HG03159 (cell line): ENCODE data around the gene IGFBP4.
"Not testable (repeated sequence)": the region's sequence is repeated elsewhere in the genome, so short reads cannot be mapped to it uniquely, and the experiment has no call there.

Experiments
- ATAC-seq: cut with Tn5 transposase; IDR thresholded peaks from one replicate; pipeline ENCODE4 v1.9.1; 2021; ENCODE audit warnings: mild to moderate bottlenecking, moderate library complexity; ENCODE audit not compliant: unreplicated experiment

IGFBP4 gene

DNA sequence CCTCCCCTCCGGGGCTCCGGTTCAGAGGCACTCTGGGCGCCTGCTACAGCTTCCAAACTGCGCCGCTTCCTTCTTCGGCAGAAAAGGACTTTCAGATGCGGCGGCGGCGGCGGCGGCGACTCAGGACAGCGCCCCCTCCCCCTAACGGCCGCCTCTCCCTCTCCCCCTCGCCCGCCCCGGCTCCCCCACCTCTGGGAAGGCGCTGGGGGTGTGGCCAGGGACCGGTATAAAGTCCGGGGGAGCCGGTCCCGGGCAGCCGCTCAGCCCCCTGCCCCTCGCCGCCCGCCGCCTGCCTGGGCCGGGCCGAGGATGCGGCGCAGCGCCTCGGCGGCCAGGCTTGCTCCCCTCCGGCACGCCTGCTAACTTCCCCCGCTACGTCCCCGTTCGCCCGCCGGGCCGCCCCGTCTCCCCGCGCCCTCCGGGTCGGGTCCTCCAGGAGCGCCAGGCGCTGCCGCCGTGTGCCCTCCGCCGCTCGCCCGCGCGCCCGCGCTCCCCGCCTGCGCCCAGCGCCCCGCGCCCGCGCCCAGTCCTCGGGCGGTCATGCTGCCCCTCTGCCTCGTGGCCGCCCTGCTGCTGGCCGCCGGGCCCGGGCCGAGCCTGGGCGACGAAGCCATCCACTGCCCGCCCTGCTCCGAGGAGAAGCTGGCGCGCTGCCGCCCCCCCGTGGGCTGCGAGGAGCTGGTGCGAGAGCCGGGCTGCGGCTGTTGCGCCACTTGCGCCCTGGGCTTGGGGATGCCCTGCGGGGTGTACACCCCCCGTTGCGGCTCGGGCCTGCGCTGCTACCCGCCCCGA is at the start of gene IGFBP4:
TSS of gene IGFBP4 (plus strand) at position 255 of the 792 bp plus-strand sequence. CDS start at position 541, 286 bp downstream.
- ATAC-seq, result no peak

DNA sequence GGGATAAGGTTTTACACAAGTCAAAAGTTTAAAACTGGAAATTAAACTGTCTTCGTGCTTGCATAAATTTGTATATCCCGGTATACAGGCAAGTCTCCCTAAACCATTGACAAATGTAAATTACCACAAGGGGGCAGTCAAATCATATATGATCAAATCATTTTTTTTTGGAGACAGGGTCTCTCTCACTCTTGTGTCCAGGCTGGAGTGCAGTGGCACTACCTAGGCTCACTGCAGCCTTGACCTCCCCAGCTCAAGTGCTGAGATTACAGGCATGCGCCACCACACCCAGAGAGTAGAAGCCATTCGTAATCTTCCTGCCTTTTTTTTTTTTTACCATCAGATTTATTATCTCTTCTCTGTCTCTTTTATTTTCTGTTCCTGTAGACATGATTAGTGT is 44.1 kb upstream of the IGFBP4 start:
- no peak for ATAC-seq

DNA sequence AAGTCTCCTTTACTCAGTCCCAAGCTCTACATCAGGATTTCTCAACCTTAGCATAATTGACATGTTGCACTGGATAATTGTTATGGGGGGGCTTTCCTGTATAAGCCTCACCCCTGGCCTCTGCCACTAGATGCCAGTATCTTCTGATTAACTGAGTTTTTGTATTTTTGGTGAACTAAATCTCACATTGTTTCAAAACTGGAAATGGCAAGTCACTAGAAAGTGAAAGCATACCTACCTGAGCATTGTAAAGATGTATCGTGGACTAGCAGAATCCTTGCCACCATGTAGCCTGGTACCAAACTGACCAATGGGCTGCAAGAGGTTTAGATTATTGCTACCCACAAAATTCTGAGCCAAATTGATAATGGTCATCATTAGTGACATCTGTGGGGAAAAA is 40.6 kb upstream of the IGFBP4 start:
- ATAC-seq, result no peak

DNA sequence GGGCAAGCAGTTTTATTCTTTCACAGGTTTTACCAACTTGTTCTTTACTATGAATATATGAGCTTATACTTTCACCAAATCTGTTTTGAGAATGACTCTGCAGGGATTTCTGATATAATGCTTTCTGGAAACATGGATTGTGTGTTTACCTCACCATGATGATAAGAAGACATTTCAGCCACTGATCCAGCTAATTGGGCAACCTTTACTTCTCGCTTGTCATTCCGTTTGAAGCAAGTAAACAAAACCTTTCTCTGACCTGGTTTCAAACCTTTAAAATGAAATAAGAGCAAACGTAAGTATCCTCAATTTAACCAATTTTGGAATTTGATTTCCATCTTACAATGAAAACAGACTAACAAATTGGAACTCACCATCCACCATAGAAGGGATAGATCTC is 39.2 kb upstream of the IGFBP4 start:
- no peak for ATAC-seq

DNA sequence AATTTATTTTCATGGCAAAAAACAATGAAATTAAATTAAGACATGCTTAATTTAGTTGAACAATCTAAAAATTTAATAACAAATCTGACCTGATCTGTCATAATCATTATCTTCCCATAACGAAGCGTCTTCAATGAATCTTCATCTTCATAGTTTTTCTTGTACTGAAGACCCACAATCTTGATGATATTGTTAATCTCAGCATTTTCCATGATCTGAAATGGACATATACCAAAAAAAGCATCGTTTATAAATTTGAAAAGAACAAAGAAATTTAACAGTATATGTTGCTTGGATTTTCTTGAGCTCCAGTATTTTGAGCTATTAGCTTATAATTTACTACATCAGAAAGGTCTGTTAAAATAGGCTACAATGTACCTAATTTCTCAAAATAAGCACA is 35.8 kb upstream of the IGFBP4 start:
- no peak for ATAC-seq

DNA sequence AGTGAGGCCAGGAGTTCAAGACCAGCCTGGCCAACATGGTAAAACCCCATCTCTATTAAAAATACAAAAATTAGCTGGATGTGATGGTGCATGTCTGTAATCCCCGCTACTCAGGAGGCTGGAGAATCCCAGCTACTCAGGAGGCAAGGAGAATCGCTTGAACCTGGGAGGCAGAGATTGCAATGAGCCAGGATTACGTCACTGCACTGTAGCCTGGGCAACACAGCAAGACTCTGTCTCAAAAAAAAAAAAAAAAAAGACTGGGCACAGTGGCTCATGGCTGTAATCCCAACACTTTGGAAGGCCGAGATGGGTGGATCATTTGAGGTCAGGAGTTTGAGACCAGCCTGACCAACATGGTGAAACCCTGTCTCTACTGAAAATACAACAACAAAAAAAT is 33.7 kb upstream of the IGFBP4 start:
- ATAC-seq, result not testable (repeated sequence)

DNA sequence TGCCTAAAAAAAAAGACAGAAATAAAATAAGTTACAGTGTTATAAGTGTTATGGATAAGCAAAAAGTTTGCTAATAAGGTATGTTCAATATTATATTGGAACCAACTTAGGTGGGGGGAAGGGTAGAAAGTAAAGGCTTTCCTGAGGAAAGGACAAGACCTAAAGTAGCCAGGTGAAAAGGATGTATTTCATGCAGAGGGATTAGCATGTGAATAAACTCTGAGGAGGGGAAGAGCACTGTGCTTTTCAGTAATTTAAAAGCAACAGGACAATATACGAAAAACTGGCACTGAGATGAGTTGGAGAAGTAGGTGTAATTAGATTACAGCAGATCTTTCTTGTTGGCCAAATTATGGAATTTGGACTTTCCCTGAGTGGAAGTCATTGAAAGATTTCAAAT is 33.2 kb upstream of the IGFBP4 start:
- ATAC-seq, result no peak

DNA sequence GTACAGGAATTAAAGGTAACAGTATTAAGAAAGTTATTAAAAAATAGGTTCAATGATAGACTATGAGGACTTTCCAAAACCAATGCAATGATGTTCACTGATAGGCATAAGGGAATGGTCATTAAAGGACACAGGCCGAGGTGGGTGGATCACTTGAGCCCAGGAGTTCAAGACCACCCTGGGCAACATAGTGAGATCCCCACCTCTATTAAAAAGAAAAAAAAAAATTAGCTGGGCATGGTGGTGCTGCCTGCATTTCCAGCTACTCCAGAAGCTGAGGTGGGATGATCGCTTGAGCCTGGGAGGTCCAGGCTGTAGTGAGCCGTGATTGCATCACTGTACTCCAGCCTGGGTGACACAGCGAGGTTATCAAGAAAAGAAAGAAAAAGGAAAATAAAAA is 31.4 kb upstream of the IGFBP4 start:
- ATAC-seq, result no peak

DNA sequence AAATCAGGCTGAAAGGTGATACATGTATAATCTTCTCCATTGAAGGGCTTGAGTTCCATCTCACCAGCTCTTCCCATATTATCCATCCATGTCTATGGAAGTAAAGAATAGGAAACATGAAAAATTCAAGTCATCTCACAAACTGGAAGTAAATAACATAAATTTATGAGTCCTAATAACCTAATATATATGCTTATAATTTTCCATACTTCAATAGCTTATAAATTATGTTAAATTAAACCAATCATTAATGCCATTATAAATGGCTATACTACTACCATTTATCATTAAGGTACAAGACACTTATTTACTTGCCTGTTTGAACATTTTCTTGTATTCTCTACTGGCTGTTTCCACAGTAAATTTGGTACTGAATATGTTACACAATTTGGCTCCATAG is 30.4 kb upstream of the IGFBP4 start:
- no peak for ATAC-seq

DNA sequence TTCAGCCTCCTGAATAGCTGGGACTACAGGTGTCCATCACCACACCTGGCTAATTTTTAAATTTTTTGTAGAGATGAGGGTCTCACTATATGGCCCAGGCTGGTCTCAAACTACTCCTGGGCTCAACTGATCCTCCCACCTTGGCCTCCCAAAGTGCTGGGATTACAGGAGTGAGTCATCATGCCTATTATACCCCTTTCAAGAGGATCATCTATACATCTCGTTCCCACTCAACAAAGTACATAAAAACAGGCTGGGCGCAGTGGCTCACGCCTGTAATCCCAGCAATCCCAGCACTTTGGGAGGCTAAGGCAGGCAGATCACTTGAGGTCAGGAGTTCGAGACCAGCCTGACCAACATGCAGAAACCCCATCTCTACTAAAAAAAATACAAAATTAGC is 28.9 kb upstream of the IGFBP4 start:
- not testable (repeated sequence) for ATAC-seq

DNA sequence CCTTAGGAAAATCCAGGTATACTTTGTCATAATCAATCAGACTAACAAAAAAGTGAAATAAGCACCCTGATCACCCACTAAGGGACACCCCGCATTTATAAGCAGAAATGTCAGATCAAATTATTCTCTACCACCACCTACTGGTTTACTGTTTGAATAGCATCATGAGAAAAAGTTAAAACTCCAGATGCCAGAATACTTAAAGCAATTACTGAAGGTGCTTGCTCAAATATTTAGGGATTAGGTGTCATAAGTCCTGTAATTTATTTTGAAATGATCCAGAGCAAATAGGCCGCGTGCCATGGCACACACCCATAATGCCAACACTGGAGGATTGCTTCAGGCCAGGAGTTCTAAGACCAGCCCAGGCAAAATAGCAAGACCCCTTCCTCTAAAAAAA is 27.9 kb upstream of the IGFBP4 start:
- ATAC-seq, result no peak

DNA sequence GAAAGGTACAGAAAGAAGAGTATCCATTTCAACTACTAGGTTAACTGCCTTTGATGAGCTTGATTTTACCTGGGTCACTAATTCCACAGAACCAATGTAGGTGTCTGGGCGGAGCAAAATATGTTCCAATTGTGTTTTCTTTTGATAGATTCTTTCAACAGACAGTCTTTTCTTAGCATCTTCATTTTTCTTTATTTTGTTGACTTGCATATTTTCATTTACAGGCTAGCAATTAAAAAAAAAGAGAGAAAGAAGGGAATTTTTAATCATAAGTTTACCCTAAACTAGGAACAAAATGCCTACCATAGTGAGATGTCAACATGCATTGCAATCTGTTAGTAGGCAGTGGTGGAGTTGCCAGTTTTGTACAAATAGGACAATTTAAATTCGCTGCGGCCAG is 26.6 kb upstream of the IGFBP4 start:
- no peak for ATAC-seq

DNA sequence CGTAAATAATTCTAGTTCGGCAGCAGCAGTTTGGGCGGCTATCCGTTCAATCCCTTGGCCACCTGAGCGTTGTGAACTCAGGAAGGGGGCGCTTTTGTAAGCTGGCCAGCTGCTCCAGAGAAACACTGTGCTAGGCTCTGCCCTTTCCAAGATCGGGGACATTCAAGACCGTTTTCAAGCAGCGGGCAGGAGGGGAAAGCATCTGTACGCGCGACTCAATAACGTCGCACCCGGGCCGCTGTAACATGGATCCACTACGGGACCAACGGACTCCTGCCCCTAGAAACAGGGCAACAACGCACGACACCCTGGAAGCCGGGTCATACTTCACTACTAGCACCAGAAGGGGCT is 26.0 kb upstream of the IGFBP4 start:
- peak; percentile 20 for ATAC-seq

DNA sequence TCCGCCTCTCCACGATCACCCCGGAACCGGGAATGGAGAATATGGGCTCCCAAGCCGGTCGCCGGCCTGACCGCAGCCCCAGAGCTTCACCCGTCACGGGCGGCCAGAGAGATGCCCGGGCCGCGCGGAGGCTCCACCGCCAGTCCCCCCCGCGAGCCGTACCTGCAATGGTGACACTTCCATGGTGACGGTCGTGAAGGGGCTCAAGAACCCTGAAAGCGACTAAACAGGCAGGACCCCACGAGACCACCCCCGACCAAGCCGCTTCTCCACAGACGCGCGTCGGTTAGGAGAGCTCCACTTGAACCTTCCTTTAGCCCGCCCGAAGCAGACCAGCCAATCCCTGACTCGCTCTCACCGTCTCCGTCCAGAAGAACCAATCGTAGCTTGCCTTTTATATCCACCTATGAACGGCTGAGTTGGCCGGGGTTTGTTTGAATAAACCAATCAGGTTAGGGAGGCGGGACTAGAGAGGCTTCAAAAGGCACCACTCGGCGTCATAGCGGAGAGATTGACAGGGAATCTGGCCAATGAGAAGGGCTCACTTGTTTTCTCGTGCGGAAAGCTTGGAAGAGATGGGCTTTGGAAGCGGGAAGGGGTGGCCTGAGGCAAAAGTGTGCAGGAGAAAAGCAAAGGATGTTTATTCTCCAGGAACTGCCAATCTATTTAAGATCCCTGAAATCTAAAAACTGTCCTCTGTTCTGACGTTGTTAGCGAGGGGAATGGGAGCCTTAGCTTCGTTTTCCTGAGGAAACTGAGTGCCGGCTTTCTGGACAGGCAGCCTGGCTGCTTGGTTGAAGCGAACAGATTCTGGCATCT is 25.4 kb upstream of the IGFBP4 start, which contains the start of gene TOP2A:
TSS of gene TOP2A (minus strand) at position 288 of the 819 bp plus-strand sequence. CDS start at position 183, 105 bp downstream.
- peak; percentile 93 for ATAC-seq

DNA sequence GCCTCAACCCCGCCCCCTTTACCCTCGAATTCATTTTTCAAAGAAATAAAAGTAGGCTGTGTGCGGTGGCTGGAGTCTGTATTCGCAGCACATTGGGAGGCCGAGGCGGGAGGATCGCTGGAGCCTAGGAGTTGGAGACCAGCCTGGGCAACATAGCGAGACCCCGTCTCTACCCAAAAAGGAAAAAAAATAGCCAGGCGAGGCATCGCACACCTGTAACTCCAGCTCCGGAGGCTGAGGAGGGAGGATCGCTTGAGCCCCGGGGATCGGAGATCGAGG is 24.9 kb upstream of the IGFBP4 start:
- no peak for ATAC-seq

DNA sequence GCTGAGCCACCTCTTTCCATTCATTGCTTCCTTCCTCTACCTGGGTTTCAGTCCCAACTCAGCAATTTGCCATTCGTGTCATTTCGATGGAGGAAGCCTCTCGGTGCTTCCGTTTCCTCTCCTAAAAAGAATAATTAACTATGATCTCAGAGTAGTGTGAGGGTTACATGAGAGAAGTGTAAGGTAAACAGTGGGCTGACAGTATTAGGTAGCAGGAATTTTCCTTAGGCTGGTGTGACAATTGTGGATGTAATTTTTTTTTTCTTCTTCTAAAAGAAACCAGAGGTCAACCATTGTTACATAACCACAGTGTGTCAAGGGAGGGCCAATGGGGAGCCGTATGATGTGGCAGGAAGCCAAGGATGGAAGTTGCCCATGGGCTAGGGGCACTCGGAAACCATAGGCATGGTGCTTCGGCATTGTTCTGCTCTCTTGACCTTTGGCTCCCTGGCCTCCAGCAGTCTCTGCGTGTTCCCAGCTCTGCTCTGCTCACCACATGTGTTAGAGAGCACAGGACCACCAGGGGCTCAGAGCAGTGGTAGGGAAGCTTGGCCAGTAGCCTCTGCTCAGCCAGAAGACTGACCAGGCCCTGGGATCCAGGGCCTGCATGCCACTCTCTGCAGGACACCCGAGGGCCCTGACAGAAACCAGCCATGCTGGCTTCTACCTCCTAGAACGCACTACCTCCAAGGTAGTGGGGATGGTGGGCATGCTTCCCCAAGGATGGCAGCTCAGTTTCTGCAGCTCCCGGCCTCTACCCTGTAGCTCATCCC is 23.5 kb upstream of the IGFBP4 start:
- ATAC-seq, result no peak

DNA sequence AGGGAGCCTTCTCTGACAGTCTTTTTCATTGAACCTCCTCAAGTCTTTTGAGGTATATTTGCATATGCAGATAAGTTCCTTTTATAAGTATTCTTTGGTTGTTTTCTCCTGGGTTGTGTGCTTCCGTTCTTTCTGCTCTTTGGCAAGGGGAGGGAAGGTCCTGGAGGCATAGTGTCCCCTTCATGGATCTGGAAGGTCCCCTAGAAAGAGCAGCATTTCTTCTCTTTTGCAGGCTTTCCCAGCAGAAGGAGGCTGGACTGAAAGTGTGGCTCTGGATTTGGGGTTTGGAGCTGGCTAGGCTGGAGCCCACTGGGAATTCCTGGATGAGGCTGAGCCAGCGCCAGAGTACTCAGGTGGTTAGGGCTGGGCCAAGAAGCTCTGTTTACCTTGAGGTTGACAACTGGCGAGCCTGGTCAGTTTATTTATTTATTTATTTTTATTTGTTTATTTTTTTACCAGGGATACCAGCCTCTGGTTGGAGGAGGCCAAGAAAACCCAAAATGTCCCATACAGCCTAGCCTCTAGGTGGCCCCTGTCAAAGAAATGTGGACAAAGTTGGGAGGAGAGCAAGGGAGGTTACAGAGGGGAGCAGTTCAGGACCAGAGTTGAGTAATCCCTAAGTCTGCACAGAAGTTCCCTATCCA is 20.1 kb upstream of the IGFBP4 start:
- ATAC-seq, result no peak

DNA sequence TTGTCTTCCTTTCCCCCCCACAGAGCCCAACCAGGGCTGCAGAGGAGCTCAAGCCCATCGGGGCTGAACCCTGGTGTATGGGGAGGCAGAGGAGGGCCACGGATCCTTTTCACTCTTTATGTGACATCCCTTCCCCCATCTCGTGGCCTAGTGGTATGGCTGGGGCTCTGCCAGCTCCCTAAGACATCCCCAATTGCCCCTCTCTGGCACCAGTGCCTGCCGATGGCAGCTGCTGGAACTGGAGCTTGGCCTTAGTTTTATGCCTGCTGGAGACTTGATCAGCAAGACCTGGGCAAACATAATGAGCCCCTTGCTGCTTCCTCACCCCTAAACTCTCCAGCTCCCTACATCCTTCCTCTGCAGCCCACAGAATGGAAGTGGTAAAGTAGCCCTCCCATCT is 17.5 kb upstream of the IGFBP4 start:
- no peak for ATAC-seq

DNA sequence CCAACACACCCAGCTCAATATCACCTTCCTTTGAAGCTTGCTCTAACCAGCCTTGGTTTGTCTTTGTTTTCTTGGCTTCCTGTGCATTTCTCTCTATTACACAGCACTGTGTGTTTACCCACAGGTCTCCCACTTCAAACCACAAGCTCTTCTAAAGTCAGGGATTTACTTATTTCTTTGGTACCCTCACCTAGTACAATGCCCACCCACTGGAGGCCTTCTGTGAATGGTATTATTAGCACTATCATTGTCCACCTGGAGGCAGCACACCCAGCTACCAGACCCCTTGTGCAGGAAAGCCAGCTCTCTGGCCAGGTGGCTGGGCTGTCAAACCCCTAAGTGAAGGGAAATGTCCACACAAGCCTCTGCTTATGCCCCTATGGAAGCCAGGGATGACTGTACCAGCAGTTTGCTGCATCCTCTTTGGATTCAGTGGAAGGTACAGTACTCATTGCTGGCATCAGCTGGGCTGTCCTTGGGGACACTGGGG is 16.2 kb upstream of the IGFBP4 start:
- ATAC-seq, result no peak

DNA sequence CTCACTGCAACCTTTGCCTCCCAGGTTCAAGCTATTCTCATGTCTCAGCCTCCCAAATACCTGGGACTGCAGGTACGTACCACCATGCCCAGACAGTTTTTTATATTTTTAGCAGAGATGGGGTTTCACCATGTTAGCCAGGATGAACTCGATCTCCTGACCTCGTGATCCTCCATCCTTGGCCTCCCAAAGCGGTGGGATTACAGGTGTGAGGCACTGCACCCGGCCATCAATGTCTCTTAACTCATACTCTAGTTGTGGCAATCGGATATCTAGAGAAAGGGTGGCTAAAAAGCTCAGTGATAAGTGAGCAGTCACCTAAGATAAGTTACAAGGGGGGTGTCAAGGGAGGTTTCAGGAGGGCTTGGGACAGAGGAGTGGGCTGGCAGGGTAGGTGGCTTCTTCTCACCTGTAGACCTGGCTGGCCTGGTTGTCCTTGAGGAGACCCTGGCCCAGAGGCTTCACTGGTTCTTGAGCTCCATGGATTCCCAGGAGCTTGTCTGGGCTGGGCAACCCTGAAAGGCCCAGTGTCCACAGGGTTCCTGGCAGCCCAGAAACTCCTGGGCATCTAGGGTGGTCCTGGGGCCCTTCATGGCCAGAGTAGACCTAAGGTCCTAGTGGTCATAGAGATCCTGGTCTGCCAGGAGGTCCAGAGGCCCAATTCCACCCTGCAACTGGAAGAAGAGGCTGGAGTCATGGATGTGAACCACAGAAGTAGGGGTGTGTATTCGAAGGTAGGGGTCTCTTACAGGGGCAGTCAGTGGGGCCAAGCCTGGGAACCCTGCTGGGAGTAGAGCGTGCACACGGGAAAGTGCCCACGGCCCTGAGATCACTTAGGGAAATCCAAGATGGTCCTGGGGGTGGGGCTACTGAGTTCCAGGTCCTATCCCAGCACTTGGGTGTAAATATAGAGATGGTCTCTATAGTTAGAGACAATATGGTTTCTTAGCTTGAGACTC is 12.7 kb upstream of the IGFBP4 start:
- ATAC-seq, result no peak
